ENCODE data around the gene RAB3D.
"Not testable (repeated sequence)": the region's sequence is repeated elsewhere in the genome, so short reads cannot be mapped to it uniquely, and the experiment has no call there.

RAB3D gene, protein sequence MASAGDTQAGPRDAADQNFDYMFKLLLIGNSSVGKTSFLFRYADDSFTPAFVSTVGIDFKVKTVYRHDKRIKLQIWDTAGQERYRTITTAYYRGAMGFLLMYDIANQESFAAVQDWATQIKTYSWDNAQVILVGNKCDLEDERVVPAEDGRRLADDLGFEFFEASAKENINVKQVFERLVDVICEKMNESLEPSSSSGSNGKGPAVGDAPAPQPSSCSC

GRCh38 chr19:11339254-11340098 lies at the start of gene RAB3D:
Gene RAB3D (minus strand): TSS chr19:11339657. CDS start chr19:11337399, 2,258 bp downstream.
- peaks cover 5% of the 10 kb centered on the region for H3K36me3 Mint-ChIP-seq (ENCODE audit: low read depth)
- no peaks in the 10 kb centered on the region for H3K9me3 Mint-ChIP-seq
- peaks cover 29% of the 10 kb centered on the region for H3K4me1 Mint-ChIP-seq (ENCODE audit: low read depth)
- H3K4me3 Mint-ChIP-seq = peak within 1 kb of the TSS; percentile 76
- H3K27me3 Mint-ChIP-seq = no peaks in the 10 kb centered on the region
- no peak within 1 kb of the TSS for H3K27ac Mint-ChIP-seq

DNA sequence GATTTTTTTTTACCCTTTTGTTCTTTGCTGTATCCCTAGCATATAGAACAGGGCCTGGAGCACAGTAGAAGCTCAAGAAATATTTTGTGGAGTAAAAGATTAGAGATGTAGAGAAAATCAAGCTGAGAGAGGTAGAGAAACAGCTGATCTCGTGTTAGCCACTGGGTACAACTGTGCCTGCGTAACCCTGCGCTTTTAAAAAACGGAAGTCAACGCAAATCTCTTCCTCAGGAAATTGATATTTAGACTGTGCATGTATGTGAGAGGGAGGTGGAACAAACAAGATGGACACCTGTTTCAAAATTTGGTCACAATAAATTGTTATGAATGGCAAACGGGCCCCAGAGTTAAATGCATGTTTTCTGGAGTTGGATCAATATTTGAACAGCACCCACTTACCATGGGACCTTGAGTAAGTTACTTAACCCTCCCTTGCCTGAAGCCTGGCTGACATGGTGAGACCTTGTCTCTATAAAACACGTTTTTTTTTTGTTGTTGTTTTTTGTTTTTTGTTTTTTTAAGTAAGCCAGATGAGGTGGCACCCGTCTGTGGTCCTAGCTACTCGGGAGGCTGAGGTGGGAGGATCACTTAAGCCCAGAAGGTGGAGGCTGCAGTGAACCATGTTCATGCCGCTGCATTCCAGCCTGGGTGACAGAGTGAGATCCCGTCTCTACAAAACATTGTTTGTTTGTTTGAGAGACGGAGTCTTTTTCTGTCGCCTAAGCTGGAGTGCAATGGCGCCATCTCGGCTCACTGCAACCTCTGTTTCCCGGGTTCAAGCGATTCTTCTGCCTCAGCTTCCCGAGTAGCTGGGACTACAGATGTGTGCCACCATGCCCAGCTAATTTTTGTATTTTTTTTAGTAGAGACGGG lies 47.9 kb upstream of the RAB3D start:
- Mint-ChIP-seq H3K27ac (no peak overlapping the region), H3K9me3 (no peaks in the 10 kb centered on the region), H3K4me3 (no peak overlapping the region), H3K4me1 (ENCODE audit: low read depth) (peaks cover 5% of the 10 kb centered on the region), H3K36me3 (ENCODE audit: low read depth) (no peaks in the 10 kb centered on the region), H3K27me3 (peaks cover 9% of the 10 kb centered on the region)

GRCh38 chr19:11384778-11385129 lies 45.3 kb upstream of the RAB3D start:
- Mint-ChIP-seq H3K27me3 (peaks cover 9% of the 10 kb centered on the region), H3K4me3 (no peak overlapping the region), H3K4me1 (ENCODE audit: low read depth) (peaks cover 25% of the 10 kb centered on the region), H3K9me3 (no peaks in the 10 kb centered on the region), H3K27ac (no peak overlapping the region), H3K36me3 (ENCODE audit: low read depth) (no peaks in the 10 kb centered on the region)

DNA sequence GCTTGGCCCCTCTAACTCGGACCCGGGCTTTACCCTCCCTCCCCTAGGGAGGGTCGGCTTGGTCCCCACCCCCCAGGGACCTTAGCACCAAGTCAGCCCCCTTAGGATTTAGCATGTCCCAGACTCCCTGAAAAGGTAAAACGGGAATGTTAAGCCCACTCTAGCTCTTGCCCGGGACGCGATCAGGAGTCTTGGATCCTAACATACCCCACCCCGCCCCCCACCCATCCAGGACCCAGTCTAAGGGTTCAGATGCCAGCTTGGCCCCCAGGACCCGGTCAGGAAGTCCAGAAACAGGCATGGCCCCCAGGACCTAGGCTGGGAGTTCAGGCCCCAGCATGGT lies 44.2 kb upstream of the RAB3D start:
- Mint-ChIP-seq H3K36me3 (ENCODE audit: low read depth) (no peaks in the 10 kb centered on the region), H3K9me3 (no peaks in the 10 kb centered on the region), H3K4me1 (ENCODE audit: low read depth) (peaks cover 28% of the 10 kb centered on the region), H3K27me3 (peaks cover 9% of the 10 kb centered on the region), H3K4me3 (no peak overlapping the region), H3K27ac (no peak overlapping the region)

- H3K4me3 Mint-ChIP-seq = peak overlapping the region; percentile 70
- H3K27ac Mint-ChIP-seq = peak overlapping the region; percentile 63
- no peaks in the 10 kb centered on the region for H3K36me3 Mint-ChIP-seq (ENCODE audit: low read depth)
- peaks cover 9% of the 10 kb centered on the region for H3K27me3 Mint-ChIP-seq
- H3K9me3 Mint-ChIP-seq = no peaks in the 10 kb centered on the region
- peaks cover 34% of the 10 kb centered on the region for H3K4me1 Mint-ChIP-seq (ENCODE audit: low read depth)
These were observed 43.6 kb upstream of the RAB3D start for GRCh38 chr19:11382898-11383705.

- H3K9me3 Mint-ChIP-seq = no peaks in the 10 kb centered on the region
- H3K36me3 Mint-ChIP-seq (ENCODE audit: low read depth) = peaks cover 10% of the 10 kb centered on the region
- H3K4me3 Mint-ChIP-seq = peak overlapping the region; percentile 85
- H3K27ac Mint-ChIP-seq = peak overlapping the region; percentile 94
- peaks cover 9% of the 10 kb centered on the region for H3K27me3 Mint-ChIP-seq
- H3K4me1 Mint-ChIP-seq (ENCODE audit: low read depth) = peaks cover 54% of the 10 kb centered on the region
These were observed 41.4 kb upstream of the RAB3D start for GRCh38 chr19:11380653-11381537.

DNA sequence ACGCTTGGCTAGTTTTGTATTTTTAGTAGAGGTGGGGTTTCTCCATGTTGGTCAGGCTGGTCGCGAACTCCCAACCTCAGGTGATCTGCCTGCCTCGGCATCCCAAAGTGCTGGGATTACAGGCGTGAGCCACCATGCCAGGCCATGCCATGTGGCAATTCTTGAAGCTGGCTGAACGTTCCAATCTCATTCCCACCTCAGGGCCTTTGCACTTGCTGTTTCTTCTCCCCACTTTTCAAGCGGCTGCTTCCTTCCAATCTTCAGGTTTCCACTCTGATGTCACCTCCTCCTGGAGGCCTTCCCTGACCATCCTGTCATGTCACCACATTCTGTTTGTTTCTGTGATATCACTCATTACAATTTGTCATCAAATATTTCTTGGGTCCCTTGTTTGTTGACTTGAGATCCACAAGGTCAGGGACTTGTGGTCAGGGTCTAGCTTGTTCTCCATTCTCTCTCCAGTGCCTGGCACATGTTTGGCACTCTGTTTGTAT lies 40.4 kb upstream of the RAB3D start:
- Mint-ChIP-seq H3K4me1 (ENCODE audit: low read depth) (peaks cover 59% of the 10 kb centered on the region), H3K27me3 (peaks cover 9% of the 10 kb centered on the region), H3K4me3 (peak overlapping the region; percentile 85), H3K9me3 (no peaks in the 10 kb centered on the region), H3K36me3 (ENCODE audit: low read depth) (peaks cover 10% of the 10 kb centered on the region), H3K27ac (peak overlapping the region; percentile 94)

GRCh38 chr19:11379269-11379845 lies 39.9 kb upstream of the RAB3D start:
- Mint-ChIP-seq H3K4me1 (ENCODE audit: low read depth) (peaks cover 59% of the 10 kb centered on the region), H3K36me3 (ENCODE audit: low read depth) (peaks cover 10% of the 10 kb centered on the region)
- H3K4me3 Mint-ChIP-seq, H3K9me3 Mint-ChIP-seq, H3K27ac Mint-ChIP-seq, H3K27me3 Mint-ChIP-seq: not testable (repeated sequence)

DNA sequence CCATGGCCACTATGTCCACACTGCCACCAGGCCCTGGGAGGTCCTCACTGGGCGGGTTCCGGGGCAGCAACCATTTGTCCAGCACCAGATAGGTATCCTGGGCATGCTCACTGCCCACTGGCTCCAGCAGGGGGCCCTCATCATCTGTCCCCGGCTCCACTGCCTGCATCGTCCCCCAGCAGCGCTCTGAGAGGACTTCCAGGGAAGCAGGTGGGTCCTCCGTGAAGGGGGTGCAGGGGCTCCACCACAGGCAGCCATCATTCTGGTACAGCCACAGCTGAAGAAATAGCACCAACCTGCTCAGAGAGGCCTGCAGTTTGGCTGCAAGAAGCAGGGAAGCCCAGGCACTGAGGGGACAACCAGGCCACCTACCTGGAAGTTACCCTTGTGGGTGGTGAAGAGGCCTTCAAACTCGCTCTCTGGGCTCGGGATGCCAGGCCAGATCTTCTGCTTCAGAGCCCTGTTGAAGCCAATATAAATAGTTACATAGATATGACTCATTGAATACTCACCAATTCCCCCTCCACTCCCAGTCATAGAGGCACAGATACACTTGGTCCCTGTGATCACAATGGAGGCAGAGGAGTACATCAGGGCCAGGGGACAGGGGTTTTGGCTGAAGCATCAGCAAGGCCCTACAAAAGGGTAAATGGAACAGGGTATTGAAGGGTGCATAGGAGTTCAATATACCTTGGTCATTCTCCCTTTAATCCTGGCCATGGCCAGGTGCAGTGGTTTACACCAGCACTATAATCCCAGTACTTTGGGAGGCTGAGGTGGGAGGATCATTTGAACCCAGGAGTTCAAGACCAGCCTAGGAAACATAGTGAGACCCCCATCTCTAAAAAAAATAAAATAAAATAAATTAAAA lies 39.1 kb upstream of the RAB3D start:
- Mint-ChIP-seq H3K4me3 (no peak overlapping the region), H3K36me3 (ENCODE audit: low read depth) (peaks cover 10% of the 10 kb centered on the region), H3K4me1 (ENCODE audit: low read depth) (peaks cover 59% of the 10 kb centered on the region), H3K9me3 (no peaks in the 10 kb centered on the region), H3K27me3 (peaks cover 3% of the 10 kb centered on the region), H3K27ac (no peak overlapping the region)

DNA sequence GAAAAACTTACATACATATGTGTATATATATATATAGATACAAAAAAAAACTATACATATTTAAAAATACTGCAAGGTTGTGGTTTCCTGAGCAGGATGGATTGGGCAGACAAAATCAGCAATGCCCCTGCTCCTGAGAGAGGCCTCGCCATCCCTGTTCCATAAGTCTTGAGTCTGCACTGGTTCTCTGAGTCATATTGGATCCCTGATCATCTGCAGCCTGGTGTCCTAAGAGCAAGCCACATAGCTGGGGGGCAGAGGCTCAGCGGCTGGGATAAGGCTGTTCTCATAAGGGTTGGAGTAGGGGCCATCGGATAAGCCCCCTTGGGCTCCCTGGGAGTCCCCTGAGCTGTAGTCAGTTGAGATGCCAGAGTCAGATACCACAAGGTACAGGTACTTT lies 38.3 kb upstream of the RAB3D start:
- peaks cover 61% of the 10 kb centered on the region for H3K4me1 Mint-ChIP-seq (ENCODE audit: low read depth)
- no peak overlapping the region for H3K27ac Mint-ChIP-seq
- peaks cover 10% of the 10 kb centered on the region for H3K36me3 Mint-ChIP-seq (ENCODE audit: low read depth)
- no peaks in the 10 kb centered on the region for H3K9me3 Mint-ChIP-seq
- no peak overlapping the region for H3K4me3 Mint-ChIP-seq
- peaks cover 3% of the 10 kb centered on the region for H3K27me3 Mint-ChIP-seq

- peak overlapping the region; percentile 44 for H3K4me3 Mint-ChIP-seq
- H3K4me1 Mint-ChIP-seq (ENCODE audit: low read depth) = peaks cover 58% of the 10 kb centered on the region
- peaks cover 10% of the 10 kb centered on the region for H3K36me3 Mint-ChIP-seq (ENCODE audit: low read depth)
- no peaks in the 10 kb centered on the region for H3K9me3 Mint-ChIP-seq
- peak overlapping the region; percentile 84 for H3K27ac Mint-ChIP-seq
- no peaks in the 10 kb centered on the region for H3K27me3 Mint-ChIP-seq
These were observed 37.8 kb upstream of the RAB3D start for GRCh38 chr19:11377237-11377636.

DNA sequence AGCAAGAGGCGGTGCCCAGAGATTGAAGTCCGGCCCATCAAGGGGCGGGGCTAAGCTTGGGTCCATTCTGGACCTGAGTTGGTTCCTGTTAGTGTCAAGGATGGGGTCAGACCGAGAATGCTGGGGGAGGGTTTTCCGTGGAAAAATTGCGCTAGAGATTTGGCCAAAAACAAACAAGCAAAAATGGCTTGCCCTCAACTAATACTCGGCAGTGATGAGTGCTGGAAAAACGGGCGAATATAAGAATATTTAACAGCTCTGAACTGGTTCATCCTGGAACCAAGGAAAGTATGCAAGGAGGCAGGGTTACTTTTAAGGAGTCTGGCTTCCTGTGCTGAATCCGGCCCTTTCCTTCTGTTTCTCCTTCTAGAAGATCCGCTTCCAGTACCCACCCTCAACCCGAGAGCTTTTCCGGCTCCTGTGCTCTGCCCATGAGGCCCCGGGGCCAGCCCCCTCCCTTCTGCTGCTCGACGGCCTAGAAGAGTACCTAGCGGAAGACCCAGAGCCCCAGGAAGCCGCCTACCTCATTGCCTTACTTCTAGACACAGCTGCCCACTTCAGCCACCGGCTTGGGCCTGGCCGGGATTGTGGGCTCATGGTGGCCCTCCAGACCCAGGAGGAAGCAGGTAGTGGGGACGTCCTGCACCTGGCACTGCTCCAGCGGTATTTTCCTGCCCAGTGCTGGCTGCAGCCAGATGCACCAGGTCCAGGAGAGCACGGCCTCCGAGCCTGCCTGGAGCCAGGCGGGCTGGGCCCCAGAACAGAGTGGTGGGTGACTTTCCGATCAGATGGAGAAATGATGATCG lies 35.9 kb upstream of the RAB3D start:
- H3K27ac Mint-ChIP-seq = no peak overlapping the region

More for the DNA sequence above, 35.9 kb upstream of the RAB3D start:
- H3K9me3 Mint-ChIP-seq = no peaks in the 10 kb centered on the region
- peaks cover 16% of the 10 kb centered on the region for H3K36me3 Mint-ChIP-seq (ENCODE audit: low read depth)
- peaks cover 44% of the 10 kb centered on the region for H3K4me1 Mint-ChIP-seq (ENCODE audit: low read depth)
- no peak overlapping the region for H3K4me3 Mint-ChIP-seq
- no peaks in the 10 kb centered on the region for H3K27me3 Mint-ChIP-seq
